ENCODE results near the gene DNM3. TPM values are rescaled to one million over a fixed set of nuclear protein-coding genes. Genes with fewer than 3 reads are reported as not detected.

DNM3 gene
- total RNA-seq, 2 donors from 2014 or later = 4.7 to 4.9 TPM

DNA sequence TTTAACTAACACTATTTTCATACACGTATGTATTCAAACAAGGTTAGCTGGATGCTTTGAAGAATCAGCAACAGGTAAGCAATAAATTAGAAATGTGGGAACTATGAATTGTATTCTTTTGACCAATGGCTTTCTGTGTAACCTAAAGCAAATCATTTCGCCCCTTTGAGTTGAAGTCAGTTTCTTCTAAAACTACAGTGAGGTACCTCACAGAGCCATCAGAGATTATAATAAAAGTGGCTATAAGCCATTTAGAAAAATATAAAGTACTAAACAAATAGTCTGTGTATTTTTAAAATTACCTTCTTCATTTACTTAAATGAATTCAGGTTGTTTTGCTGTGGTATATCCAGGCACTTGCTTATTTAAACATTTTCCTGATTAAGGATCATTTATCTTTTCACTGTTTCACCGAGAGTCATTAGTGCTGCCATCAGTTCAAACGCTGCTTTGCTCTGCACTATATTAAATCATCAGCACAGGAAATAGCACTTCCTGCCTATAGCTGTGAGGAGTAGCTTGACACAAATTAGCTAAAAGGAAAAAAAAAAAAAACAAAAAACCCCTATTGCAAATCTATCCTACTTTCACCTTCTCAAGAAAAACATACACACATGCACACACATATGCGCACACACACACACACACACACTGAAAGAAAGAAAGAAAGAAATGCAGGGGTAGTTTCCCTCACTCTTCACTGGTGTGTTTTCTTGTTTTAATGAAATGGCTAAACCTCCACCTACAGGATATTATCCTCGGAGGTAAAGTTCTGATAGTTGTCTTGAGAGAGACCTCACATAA lies 539.3 kb downstream of the DNM3 start:
- DNase-seq (ENCODE audit: low spot score) = no peak
- intact Hi-C loops (cut with DNase I) = no loop called here

DNA sequence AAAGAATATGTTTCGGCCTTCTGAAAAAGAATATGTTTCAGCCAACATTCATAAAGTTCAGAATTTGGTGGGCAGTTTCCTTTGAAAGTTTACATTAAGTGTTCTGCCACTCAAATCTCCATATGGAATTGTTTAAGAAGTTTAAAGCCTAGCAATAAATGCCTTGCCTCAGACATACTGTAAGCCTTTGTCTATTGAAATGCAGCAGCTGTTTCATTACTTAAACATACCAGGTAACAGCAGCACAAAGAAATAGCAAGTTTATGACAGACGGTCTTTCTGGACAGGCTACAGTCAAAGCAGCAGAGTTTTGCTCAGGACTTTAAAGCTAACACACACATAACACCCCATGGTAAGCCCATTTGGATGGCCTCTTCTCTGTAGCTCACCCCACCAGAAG lies 540.6 kb downstream of the DNM3 start:
- intact Hi-C loops (cut with DNase I) = no loop called here
- no peak for DNase-seq (ENCODE audit: low spot score)

DNA sequence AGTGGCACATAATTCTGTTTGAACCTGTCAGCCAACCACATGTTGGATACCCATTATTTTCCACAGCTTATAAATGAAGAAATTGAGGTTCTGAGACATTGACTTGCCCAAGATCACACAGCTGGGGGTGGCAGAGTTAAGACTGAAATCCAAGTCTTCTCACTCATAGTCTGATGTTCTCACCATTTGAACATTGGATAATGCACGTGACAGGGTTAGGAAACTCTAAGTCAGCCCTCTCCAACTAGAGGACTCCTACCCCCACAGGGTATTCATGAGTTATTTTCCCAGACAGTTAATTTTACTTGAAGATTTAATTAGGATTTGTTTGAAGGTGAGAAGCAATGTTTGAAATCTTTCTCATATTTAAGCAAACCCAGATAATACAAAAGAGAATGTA lies 541.1 kb downstream of the DNM3 start:
- DNase-seq (ENCODE audit: low spot score) = no peak
- intact Hi-C loops (cut with DNase I) = no loop called here

DNA sequence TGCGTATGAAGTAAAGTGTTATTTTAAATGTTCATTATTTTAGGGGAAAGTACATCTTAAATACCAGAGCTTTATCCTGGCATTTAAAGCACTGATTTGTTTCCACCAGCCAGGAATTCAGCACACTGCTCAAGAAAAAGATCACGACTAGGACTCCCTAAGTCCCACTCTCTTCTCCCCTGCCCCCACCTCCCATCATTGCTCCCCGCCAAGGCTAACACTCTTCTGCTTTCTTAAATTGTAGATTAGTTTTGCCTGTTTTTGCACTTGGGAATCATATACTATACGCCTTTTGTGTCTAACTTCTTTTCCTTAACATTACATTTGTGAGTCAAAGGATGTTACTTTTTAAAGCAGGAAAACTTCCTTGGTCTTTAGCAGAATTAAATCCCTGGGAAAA lies 541.7 kb downstream of the DNM3 start:
- no peak for DNase-seq (ENCODE audit: low spot score)
- intact Hi-C loops (cut with DNase I) = no loop called here

DNA sequence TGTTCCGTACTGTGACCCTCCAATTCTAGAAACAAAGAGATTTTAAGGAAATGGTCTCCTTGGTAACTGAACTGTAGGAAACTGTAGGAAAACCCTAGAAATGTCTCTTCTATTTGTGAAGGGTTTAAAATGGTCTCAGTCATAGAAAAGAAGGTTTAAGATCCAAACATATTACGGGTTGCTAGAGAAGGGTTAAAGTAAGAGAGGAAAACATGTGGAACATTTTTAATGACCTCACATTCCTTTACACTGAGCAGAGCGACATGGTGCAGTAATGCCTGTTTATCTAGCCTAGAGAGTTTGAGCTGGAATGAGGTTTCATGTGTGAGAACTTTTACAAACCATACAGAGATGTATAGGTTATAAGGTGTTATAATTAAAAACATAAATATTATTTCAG lies 542.2 kb downstream of the DNM3 start:
- no peak for DNase-seq (ENCODE audit: low spot score)
- intact Hi-C loops (cut with DNase I) = no loop called here

DNA sequence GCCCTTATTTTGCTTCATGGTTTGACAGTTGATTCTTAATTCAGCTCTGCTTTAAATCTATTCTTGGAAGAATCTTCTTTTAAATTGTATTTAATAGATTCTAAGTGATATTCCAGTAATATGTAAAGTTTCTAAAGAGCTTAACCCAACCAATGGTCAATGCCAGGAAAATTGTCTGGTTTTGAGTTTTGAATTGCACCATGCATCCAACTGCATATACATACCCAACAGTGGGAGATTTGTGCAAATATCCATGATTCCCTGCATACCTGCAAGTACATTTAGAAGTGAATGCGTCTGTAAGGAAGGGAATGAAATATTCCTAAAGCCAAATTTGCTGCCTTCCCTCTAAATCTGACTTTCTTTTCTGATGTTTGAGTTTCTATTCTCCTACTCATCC lies 543.4 kb downstream of the DNM3 start:
- intact Hi-C loops (cut with DNase I) = no loop called here
- no peak for DNase-seq (ENCODE audit: low spot score)

DNA sequence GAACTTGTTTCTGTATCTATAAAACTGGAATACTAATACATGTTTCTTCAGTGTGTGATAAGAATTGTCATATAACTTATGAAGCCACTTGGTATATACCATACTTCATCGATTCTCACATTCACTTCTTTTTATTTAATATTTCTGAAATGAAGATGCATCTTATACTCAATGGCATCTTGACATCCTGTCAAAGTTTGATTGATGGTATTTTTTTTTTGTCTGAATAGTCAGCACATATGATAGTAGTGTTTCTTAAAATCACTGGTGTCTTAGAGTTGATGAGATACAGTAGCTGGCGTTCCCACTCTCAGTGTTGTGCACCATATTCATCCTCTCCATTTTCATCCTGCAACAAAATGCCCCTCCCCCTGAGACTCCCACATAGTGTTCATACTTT lies 544.7 kb downstream of the DNM3 start:
- DNase-seq (ENCODE audit: low spot score) = no peak
- intact Hi-C loops (cut with DNase I) = no loop called here

DNA sequence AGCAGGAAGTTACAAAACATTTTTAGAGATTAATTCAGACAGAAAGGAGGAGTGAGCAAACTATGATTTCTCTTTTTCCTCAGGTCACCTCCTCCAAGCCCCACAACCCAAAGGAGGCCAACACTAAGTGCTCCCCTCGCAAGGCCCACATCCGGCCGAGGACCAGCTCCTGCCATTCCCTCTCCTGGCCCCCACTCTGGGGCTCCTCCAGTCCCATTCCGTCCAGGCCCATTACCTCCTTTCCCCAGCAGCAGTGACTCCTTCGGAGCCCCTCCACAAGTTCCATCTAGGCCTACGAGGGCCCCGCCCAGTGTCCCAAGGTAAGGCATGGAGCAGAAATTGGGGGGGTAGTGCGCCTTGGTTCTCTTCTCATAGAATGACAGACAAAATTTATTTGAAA lies 547.2 kb downstream of the DNM3 start:
- no peak for DNase-seq (ENCODE audit: low spot score)
- intact Hi-C loops (cut with DNase I) = no loop called here

DNA sequence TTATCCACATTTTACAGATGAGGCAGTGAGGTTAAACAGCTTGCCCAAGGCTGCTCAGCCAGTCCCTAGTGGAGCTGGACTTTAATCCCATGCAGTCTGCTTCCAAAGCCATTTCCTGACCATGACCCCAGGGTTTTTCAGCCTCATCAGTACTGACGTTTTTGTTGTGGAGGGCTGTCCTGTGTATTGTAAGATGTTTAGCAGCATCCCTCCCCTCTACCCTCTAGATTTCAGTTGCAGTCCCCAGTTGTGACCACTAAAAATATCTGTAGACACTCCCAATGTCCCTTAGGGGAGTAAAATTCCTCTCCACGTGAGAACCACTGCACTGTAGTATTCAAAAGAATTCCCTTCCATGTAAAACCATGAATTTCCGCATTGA lies 549.0 kb downstream of the DNM3 start:
- intact Hi-C loops (cut with DNase I) = loop anchor here in 1 of 2 donors (10.0 kb wide), 1 partner anchor 105 kb away; no protein-coding TSS in a partner anchor
- DNase-seq (ENCODE audit: low spot score) = no peak

DNA sequence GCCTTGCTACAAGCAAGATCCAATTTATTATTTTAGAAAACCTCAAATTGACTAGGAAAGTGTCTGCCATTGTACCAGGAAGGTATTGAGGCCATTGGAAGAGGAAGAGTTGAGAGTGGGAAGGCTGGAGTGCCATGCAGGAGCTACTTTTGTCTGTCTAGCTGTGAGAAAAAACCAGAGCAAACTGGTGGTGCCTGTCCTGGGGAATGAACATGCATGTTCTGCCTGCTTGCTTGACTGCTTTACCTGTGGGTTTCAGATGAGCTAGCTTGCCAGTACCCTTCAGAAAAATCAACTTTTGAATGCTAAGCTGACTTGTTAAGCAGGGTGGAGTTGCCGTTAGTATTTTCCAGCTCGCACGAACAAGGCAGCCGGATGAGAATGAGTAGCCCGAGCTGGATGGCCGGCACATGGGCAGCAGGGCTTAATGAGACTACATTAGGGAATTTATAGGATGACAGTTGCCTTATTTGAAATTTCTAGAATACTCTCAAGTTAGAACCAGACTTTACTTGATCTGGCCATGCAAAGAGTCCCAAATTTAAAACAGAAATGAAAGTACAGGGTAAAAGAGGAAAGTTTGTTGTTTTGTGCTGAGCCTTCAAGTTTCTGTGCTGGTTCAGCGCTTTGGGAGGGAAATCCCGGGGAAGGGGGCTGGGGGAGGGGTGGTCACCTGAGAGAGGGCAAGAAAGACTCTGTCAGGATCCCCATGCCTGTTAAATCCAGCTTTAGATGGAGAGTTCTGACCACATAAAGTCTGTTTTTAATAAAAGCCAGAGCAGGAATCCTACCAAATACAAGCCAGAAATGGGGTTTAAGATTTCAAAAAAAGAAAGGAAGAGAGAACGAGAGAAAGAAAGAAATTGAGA lies 549.6 kb downstream of the DNM3 start:
- intact Hi-C loops (cut with DNase I) = loop anchor here in 1 of 2 donors (10.0 kb wide), 1 partner anchor 106 kb away; no protein-coding TSS in a partner anchor
- no peak for DNase-seq (ENCODE audit: low spot score)

DNA sequence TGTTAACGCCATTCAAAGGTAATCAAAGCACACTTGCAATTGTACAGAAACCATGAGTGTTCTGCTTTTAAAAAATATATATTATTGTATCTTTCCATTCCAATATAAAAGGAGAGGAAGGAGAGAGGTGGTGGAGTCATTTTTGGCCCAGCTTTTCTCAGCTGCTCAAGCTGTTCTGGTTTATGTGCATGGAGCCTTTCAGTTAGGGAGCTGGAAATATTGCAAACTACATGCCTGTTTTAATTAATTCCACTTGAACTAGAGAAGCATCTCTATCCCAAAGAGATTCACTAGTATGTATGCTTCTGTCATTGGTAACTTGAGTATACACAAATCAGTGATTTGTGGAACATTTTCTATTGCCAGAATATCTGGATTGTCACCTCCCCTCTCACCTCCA lies 550.7 kb downstream of the DNM3 start:
- intact Hi-C loops (cut with DNase I) = loop anchor here in 1 of 2 donors (10.0 kb wide), 1 partner anchor 107 kb away; no protein-coding TSS in a partner anchor

DNA sequence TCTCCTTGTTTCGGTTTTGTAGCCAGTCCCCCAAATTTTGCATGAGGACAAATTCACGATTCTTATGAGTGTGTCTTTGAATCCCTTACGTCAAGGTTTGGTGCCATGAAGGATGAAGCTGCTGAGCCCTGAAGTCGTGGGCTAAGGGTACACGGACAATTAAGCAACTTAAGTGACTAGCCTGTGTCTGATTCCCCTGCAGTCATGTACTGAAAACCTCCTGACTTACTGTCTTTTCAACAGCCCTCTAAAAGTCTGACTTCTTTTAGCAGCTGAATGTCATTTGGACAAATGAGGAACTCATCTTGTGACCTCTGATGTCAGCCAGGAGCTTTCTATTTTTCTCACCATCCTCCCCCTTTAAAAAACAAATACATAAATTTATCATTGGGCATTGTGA lies 552.1 kb downstream of the DNM3 start:
- no peak for DNase-seq (ENCODE audit: low spot score)
- intact Hi-C loops (cut with DNase I) = loop anchor here in 1 of 2 donors (10.0 kb wide), 1 partner anchor 109 kb away; no protein-coding TSS in a partner anchor

More for the DNA sequence above, 550.7 kb downstream of the DNM3 start:
- DNase-seq (ENCODE audit: low spot score) = no peak

DNA sequence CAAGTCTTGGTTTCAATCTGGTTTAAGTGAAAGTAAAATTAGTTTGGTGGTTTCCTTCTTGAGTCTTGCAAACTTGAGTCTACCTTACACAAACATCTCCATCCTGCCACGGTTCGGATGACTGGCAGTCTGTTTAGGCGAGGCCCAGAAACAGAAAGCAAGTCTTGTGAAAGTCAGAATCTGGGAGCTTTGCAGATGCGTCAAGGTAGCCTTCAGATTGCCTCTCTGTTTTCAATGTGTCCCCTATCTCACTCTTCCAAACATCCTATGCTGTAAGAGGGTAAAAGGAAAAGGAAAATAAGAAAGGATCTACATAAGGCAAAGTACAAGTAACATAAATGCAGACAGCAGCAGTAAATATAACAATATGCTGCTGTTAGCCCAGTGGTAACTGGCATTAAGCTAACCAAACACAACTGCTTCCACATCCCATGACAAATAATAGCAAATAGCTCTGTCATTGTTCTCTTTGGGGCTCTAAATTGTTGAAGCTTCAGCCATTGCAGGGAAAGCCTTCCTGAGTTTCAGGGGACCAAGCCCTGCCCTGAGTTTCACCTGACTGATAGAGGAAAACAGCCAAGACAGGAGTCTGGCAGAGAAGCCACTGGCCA lies 552.9 kb downstream of the DNM3 start:
- intact Hi-C loops (cut with DNase I) = loop anchor here in 1 of 2 donors (10.0 kb wide), 1 partner anchor 109 kb away; no protein-coding TSS in a partner anchor
- no peak for DNase-seq (ENCODE audit: low spot score)

DNA sequence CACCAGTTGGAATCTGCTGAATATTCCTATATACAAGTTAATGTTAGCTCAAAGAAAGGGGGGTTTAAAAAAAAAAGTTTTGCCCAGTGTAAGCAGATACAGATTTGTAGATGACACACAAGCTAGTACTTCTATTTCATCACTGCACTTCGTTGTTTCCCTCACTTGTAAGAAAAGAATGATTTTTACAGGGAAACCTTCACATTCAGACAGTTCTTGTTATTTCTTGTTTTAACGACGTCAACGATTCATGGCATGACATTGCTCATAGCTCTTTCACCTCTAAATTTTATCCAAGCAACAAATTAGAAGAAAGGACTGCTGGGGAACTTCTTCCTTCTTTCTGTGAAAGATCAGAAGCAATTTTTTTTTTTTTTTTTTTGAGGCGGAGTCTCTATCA lies 553.5 kb downstream of the DNM3 start:
- intact Hi-C loops (cut with DNase I) = loop anchor here in 1 of 2 donors (10.0 kb wide), 1 partner anchor 110 kb away; no protein-coding TSS in a partner anchor

DNA sequence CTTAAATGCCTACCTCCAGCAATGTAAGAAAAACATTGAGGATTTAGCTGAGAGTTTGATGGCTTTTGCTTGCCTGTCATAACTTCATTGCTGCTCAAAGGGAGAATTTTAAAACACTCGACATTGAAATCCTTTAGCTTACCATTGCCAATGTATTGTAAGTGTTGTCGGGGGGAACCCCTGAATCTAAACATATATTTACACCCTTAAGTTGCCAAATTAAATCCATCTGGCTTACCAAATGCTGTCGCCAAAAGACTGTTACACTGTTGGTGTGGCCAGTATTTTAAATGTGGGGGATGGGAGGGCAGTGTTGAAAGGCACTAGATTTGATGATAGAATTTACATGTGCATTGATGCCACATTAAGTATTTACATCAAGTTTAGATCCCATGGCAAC lies 554.3 kb downstream of the DNM3 start:
- DNase-seq (ENCODE audit: low spot score) = no peak
- intact Hi-C loops (cut with DNase I) = loop anchor here in 1 of 2 donors (10.0 kb wide), 1 partner anchor 111 kb away; no protein-coding TSS in a partner anchor

More for the DNA sequence above, 553.5 kb downstream of the DNM3 start:
- DNase-seq (ENCODE audit: low spot score) = no peak

DNA sequence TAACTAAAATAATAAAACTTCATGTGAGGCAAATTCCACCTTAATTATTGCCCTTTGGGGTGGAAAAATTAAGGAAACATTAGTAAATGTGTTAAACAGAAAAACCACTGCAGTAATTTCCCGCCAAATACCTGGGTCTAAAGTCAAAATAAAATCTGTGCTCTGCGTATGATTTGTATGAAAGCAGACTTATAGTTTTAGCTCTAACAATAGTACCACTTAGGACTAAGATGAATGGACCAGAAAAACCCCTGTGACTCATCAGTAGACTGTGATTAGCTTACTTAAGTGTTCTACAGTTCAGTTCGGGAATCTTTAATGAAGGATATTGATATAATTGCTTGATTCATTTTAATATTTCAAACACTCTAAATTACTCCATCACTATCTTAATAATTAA lies 555.9 kb downstream of the DNM3 start:
- no peak for DNase-seq (ENCODE audit: low spot score)
- intact Hi-C loops (cut with DNase I) = loop anchor here in 1 of 2 donors (10.0 kb wide), 1 partner anchor 112 kb away; no protein-coding TSS in a partner anchor

DNA sequence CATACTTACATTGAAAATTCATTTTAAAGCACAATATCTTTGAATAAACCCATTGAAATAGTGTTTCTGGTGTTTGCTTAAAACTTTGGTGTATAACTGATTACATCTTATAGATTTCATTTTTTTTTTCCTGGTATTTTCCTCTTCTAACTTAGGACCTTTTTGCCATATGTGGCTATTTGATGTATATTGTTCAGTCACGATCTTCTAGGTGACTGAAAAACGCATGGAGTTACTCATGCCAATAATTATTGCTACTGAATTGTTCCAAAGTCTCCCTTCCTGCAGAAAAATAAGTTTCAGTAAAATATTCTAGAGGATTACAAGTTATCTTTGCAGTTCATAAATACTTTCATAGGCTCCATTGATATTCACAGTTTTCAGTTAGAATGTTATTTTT lies 556.3 kb downstream of the DNM3 start:
- intact Hi-C loops (cut with DNase I) = loop anchor here in 1 of 2 donors (2.0 to 10.0 kb wide), 2 partner anchors 113 to 255 kb away; no protein-coding TSS in a partner anchor
- no peak for DNase-seq (ENCODE audit: low spot score)

DNA sequence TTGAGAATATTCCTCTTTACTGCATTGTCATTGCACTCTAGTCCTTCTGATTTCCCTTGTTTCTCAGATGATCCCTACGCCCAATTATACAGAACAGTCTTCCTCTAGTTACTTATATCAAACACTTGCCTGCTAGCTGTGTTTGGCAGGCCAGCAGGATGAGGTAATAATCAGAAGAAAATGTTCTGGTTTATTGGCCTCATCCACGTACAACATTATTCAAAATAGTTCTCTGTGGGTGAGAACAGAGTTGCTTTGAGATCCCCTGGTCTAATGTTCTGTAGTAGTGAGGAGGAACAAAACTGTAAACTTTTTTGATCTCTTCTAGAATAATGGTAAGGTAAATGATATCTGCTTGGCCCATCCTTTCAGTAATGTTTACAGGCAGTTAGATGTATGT lies 556.9 kb downstream of the DNM3 start:
- DNase-seq (ENCODE audit: low spot score) = no peak
- intact Hi-C loops (cut with DNase I) = loop anchor here in 1 of 2 donors (2.0 to 10.0 kb wide), 2 partner anchors 113 to 255 kb away; no protein-coding TSS in a partner anchor
